22Rv1 (cell line): ENCODE results near the gene POSTN.

Experiments
- H3K27ac ChIP-seq: fragments of 450-650 bp; 2 replicates; pipeline ENCODE4 v1.5.1; 2017
- ZFX ChIP-seq: fragments of 450-650 bp; IDR thresholded peaks from 2 replicates; pipeline ENCODE4 v1.6.1; 2017; ENCODE audit warnings: antibody characterized with exemption, borderline replicate concordance
- TF ChIP-seq, protein P1 (sequence below): fragments of 450-650 bp; IDR thresholded peaks from 2 replicates; pipeline ENCODE4 v1.5.1; 2017; ENCODE audit warnings: mild to moderate bottlenecking

POSTN gene

DNA sequence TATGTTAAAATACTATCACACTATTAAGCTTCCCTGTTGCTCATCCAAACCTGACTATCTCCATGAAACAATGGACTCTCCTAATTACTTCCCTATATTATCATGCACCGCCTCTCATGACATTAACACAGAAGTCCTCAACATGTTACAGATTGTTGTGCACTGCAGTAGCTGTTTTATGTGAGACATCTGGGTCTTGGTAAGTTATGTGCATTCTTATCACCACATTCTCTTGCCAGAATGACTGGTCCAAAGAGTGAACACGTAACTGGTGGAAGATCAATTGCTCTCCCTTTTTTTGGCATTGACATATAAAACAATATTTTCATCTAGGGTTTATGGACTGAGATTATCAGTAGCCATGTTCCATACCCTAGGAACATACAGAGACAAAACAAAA, 59.4 kb downstream of the POSTN start:
- H3K27ac ChIP-seq, result no peak overlapping the region
- TF ChIP-seq, protein P1, sequence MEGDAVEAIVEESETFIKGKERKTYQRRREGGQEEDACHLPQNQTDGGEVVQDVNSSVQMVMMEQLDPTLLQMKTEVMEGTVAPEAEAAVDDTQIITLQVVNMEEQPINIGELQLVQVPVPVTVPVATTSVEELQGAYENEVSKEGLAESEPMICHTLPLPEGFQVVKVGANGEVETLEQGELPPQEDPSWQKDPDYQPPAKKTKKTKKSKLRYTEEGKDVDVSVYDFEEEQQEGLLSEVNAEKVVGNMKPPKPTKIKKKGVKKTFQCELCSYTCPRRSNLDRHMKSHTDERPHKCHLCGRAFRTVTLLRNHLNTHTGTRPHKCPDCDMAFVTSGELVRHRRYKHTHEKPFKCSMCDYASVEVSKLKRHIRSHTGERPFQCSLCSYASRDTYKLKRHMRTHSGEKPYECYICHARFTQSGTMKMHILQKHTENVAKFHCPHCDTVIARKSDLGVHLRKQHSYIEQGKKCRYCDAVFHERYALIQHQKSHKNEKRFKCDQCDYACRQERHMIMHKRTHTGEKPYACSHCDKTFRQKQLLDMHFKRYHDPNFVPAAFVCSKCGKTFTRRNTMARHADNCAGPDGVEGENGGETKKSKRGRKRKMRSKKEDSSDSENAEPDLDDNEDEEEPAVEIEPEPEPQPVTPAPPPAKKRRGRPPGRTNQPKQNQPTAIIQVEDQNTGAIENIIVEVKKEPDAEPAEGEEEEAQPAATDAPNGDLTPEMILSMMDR, result no peak
- TF ChIP-seq ZFX, result no peak

DNA sequence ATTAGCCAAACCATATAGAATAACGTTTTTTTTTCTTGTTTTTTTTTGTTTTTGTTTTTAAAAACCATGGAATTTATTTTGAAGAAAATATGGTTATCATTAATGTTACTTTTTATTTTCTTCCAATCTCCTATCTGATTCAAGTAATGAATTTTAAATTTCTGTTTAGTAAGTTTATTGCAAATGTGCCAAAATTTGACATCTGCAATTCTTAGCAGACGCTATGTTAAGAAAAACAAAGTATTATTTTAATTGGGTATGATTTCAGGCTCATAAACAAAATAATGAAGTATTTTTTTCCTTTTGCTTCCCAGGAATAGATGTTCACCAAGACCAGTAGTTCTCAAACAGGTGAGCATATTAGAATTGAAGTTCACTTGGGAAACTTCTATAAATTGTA, 63.1 kb downstream of the POSTN start:
- TF ChIP-seq ZFX, result no peak
- TF ChIP-seq, protein P1, result no peak
- H3K27ac ChIP-seq, result no peak overlapping the region

DNA sequence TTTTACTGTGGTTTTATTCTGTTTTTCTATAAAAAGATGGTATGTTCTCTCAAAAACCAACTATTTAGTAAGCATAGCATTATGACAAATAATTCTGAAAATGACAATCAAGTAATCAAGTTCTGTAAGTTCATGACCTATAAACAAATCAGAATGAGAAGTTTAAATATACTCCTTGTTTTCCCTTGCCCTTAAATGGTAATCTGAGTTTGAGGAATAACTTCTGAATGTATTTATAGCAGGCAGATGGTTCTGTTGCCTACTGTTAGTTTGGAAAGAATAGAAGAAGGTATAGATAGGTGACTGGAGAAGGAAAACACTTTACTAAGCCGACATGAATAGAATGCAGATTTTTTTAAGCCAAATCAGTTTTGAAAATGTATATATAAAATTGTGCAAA, 63.9 kb downstream of the POSTN start:
- H3K27ac ChIP-seq, result no peak overlapping the region
- TF ChIP-seq, protein P1, result no peak

DNA sequence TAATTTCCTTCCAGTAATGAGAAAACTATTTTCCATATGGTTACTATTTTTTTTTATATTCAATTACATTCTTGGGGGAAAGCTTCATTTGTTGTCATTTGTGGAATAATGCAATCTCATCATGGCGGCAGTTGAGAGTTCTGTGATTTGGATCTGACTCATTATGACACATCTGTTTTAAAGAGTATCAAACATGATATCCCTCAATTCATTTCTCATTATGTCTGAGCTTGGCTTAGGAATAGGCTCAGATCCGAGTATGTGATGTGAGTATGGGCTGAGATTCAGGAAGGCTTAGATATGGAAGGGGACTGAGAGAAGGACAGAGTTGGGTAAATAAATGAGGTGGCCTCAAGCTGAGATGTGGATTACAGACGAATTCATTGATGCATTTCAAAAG, 64.4 kb downstream of the POSTN start:
- no peak for TF ChIP-seq ZFX
- TF ChIP-seq, protein P1, result no peak
- H3K27ac ChIP-seq, result no peak overlapping the region

DNA sequence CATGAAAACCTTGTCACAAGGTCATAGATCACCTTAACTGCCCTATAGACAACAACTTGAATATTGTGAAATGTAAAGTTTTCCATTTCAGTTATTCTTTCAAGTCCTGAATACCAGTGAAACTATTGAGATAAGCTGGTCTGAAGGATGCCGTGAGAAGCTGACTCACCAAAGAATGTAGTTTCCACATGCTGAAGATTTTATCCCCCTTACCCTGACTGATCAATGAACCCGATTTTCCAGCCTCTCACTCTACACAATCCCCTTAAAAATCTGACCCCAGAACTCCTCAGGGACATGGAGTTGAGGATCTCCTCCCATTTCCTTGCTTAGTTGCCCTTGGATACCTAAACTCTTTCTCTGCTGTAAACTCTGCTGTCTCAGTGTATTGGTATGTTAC, 67.5 kb downstream of the POSTN start:
- no peak for TF ChIP-seq ZFX
- TF ChIP-seq, protein P1, result no peak
- no peak overlapping the region for H3K27ac ChIP-seq

DNA sequence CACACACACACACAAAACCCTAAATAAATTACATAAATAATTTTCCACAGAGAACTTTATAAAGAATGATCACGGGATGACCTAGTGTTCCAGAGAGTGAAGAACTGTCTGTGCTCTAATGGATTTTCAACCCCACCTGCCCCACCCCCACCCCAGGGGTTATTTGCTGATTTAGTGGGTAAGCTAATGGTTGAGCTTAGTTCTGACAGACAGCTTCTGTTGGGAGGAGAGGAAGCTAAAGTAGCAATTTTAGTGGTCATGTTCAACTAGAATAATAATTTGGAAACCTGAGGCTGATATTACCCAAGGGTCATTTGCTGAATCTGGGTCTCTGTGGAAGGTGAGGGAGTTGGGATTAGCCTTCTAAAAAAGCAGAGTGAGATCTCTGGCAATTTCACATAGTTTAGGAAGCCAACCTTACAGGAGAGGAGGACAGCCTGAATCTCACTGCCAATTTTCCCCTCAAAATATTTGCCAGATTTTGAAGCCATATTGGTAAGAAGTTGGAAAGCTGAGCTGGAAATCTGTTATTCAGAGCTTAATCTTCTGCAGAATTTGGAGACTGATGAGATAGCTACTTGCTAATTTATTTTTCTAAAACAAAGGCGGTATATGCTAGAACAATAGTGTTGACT, 68.7 kb downstream of the POSTN start:
- no peak for TF ChIP-seq ZFX
- TF ChIP-seq, protein P1, result no peak
- H3K27ac ChIP-seq, result no peak overlapping the region

DNA sequence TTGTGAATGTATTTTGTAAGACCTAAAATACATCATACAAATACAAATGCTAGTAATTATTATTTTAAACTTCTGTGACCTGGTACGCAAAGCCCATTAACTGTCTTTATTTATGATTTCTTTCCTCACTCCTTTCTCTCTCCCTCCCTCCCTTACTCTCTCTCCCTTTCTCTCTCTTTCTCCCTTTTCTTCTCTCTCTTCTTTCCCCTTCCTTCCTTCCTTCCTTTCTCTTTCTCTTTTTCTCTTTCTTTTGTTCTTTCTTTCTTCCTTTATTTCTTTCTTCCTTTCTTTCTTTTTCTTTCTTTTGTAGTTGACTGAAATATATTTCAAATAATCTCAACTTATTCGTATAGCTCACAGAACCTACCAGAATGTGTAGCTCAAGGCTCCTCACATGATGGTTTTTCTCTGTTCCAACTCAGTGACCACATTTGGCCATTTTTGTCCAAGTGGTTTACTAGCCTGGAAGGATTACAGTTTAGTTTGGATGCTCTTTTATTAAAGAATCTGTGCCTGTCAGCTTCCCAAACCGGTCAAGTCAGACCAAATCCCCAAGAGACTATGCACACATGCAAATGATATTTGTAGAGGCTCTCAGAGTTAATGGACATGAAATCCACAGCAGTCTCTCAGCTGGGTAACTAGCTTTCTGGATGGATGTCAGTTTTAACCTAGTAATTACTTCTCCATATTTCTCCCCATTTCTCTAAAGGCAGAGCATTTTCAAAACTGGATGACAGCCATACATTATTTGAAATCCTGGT, 71.7 kb downstream of the POSTN start:
- H3K27ac ChIP-seq, result no peak overlapping the region
- TF ChIP-seq ZFX, result no peak
- TF ChIP-seq, protein P1, result no peak
